NB4 (cell line): Measurements from ENCODE around the gene HGS.

Source experiments
- CTCF ChIP-seq: IDR thresholded peaks from one replicate; pipeline ENCODE4 v1.5.1; 2012; ENCODE audit warnings: low read depth, low read length
- MAX ChIP-seq: IDR thresholded peaks from 2 replicates; pipeline ENCODE4 v1.6.1; 2011; ENCODE audit warnings: low read depth, low read length
- MYC ChIP-seq: IDR thresholded peaks from 2 replicates; pipeline ENCODE4 v1.6.1; 2011; ENCODE audit warnings: low read depth, low read length
- POLR2A ChIP-seq: IDR thresholded peaks from 2 replicates; pipeline ENCODE4 v1.6.1; 2011; ENCODE audit warnings: mild to moderate bottlenecking; ENCODE audit not compliant: insufficient read length; ENCODE audit errors: extremely low read depth

- TF ChIP-seq POLR2A, result no peak
- no peak for TF ChIP-seq CTCF
- no peak for TF ChIP-seq MAX
- TF ChIP-seq MYC, result no peak
These were observed 36.2 kb upstream of the HGS start for GRCh38 chr17:81647640-81648012.
